HG03565 (cell line): ENCODE measurements around the gene CCDC159.
"Not testable (repeated sequence)": the region's sequence is repeated elsewhere in the genome, so short reads cannot be mapped to it uniquely, and the experiment has no call there.

ENCODE experiments used
- ATAC-seq: cut with Tn5 transposase; IDR thresholded peaks from one replicate; pipeline ENCODE4 v1.9.1; 2021; ENCODE audit warnings: mild to moderate bottlenecking, moderate library complexity; ENCODE audit not compliant: unreplicated experiment

The CCDC159 gene, protein sequence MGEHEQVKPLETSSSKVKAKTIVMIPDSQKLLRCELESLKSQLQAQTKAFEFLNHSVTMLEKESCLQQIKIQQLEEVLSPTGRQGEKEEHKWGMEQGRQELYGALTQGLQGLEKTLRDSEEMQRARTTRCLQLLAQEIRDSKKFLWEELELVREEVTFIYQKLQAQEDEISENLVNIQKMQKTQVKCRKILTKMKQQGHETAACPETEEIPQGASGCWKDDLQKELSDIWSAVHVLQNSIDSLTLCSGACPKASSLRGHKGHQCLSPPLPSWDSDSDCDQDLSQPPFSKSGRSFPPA

DNA sequence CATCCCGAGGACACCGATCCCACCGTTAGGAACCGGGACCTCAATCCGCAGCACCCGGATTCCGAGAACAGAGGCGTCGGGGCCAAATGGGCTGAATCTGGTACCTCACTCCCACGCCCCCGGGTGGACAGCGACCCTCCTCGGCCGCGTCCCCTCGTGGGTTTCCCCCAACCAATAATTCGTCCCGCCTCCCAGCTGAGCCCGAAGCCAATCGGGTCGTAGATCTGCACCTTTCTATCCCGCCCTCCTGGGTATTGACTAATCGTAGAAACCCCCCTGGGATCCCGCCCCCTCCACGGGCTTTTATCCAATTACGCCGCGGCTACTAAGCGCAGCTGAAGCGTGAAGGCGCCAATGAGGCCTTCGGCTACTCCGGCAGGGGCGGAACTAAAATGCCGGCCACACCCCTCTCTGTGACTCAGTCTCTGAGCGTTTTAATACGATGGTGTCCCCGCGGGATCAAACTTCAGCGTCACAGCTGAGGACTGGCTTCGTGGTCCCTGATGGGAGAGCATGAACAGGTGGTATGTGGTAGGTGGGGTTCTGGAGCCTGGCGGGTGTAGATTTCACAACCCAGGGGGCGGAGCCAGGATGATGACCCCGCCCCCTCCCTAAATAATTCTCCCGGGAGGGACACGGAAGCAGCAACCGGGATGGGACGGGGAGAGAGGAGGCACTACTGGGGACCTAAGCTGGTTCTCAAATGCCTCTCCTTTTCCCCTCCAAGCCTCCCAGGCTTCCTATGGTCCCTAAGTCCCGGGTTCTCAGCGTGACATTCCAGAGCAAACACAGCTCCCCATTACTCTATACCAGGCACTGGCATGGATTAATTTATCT lies at the start of gene CCDC159, which contains the start of gene TMEM205:
TSS of gene CCDC159 (plus strand) at position 416 of the 837 bp plus-strand sequence. CDS start at position 504, 88 bp downstream.
TSS of gene TMEM205 (minus strand) at position 165 of the 837 bp plus-strand sequence. CDS start 649 bp downstream, outside the sequence.
- ATAC-seq, result peak; percentile 86

DNA sequence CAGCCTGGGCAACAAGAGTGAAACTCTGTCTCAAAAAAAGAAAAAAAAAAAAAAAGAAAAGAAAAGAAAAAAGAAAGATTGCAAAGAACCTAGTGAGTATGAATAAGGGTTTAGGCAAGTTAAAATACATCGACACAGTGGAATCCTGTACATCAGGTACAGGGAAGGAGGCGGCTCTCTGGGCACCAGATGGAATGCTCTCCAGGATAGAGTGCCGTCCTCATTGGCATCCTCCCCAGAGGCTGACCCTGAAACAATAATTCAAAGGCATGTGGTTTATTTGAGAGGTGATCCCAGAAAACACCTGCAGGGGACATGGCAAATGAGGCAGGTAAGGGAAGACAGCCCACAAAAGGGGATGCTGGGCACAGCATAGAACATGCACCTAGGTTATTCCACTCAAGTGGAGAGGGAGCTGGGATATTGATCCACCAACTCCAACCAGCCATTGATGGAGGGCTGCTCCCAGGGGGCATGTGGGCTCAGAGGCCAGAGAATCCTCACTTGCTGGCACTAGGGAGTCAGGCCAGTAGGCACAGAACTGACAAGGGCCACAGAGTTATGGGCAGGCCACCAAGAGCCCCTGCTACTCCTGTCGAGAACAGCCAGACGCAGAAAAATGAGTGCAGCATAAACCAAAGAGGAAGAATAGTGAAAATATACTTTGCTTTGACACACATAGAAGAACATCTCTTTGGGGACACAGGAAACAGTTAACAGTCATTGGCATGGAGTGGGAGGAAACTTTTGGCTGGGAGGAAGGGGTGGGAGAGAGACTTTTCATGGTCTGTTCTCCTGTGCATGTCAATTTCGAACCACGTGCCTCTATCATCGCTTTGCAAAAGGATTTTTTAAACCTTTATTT lies 46.1 kb upstream of the CCDC159 start:
- ATAC-seq, result no peak

DNA sequence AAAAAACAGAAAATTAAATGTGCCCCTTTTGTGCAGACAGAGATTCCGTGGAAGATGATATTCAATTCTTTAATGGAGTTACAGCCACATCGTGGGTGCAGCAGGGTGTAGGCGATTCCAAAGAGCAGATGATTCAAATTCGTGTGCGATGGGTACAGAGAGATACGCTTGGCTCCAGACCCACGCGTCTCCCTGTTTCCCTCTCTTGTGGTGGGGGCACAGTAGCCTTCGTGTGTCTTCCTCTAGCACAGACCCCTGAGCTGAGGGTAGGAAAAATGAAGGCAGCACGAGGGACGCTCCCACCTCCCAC lies 45.6 kb upstream of the CCDC159 start:
- ATAC-seq, result no peak

DNA sequence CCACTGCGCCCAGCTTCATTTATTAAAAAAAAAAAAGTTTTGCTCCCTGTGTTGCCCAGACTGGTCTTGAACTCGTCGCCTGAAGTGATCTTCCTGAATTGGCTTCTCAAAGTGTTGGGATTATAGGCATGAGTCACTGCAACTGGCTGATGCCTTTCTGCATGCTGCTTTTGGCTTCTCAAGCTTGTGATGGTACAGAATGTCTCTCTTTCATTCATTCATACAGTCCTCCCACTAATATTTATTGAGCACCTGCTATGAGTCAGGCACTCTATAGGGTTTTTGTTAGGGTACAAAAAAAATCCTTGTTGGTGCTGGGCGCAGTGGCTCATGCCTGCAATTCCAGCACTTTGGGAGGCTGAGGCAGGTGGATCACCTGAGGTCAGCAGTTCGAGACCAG lies 41.4 kb upstream of the CCDC159 start:
- ATAC-seq, result no peak

DNA sequence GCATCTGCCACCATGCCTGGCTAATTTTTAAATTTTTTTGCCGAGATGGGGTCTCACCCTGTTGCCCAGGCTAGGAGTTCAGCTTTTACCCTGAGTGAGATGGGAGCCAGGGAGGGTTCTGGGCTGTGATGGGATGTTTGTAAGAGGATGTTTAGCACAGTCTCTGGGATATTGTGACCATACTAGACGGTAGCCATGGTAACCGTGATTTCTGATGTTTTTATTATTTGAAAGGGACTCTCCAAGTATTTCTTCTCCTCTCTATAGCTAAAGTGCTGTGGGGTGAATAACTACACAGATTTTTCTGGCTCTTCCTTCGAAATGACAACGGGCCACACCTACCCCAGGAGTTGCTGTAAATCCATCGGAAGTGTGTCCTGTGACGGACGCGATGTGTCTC lies 40.0 kb upstream of the CCDC159 start:
- ATAC-seq, result no peak

DNA sequence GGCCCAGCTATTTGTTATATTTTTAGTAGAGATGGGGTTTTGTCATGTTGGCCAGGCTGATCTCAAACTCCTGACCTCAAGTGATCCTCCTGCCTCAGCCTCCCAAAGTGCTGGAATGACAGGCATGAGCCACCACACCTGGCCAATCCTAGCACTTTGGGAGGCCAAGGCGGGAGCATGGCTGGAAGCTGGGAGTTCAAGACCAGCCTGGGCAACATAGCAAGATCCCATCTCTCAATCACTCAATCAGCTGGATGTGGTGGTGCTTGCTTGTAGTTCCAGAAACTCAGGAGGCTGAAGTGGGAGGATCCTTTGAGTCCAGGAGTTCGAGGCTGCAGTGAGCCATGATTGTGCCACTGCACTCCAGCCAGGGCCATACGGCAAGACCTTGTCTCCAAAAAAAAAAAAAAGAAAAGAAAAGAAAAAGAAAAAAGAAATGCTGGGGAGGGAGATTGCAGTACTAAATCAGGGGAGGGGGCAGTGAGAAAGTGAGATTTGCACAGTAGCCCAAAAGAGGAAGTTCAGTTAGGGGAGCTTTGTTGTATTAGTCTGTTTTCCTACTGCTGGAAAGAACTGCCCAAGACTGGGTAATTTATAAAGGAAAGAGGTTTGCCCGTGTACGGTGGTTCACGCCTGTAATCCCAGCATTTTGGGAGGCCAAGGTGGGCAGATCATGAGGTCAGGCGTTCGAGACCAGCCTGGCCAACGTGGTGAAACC lies 25.9 kb upstream of the CCDC159 start:
- not testable (repeated sequence) for ATAC-seq

DNA sequence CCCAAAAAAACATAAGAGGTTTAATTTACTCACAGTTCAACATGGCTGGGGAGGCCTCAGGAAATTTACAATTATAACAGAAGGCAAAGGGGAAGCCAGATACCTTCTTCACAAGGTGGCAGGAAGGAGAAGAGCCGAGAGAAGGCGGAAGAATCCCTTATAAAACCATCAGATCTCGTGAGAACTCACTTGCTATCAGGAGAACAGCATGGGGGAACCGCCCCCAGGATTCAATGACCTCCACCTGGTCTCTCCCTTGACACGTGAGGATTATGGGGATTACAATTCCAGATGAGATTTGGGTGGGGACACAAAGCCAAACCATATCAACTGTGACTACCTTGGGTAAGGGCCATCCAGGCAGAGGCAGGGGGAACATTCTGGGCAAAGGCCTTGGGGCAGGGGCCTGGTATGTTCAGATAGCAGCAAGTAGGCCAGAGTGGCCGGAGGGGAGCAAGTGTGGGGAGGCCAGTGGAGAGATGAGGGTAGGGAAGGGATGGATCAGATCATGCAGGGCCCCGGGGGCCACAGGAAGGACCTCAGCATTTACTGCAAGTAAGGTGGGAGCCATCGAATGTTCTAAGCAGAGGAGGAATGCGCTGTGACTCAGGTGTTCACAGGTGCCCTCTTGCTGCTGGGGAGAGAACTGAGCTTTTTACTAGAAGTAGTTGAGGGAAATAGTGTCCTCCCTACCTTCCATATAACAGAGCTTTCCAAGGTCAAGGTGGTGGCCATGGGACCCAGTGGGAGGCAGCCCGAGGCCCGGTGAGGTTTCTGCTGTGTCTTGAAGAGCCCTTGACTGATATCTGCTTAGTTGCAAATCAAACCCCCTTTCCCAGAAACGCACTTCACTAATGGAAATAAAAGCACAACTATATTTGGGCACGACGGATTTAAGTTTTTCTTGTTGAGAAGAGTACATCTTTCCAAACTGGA lies 24.9 kb upstream of the CCDC159 start:
- no peak for ATAC-seq

DNA sequence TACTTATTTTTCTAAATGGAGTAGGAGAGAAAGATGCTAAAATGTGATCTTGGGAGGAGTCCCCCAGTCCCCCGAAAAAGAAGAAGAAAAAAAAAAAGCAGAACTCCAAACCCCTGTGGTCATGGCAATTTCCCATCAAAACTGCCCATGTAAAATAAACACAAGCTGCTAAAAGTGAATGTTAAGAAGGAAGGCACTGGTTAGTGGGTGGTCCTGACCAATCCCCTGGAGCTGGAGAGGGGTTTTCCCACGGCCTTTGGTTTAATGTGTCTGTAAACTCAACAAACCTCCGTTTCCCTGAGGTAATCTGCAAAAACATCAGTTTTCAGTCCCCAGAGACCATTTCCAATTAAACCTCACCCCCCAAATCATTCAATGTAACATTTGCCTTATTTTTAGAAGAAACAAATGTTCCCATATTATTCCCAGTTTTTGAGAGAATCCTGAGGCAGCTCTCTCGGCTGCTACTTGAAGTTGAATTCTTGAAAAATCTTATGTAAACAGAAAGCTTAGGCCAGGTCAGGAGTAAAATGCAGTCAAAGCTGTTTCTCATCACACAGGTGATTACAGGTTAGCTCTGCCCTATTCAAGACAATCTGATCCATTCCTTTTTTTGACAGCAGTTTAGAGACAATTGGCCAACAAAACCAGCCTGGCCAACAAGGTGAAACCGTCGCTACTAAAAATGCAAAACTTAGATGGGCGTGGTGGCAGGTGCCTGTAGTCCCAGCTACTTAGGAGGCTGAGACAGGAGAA lies 23.9 kb upstream of the CCDC159 start:
- ATAC-seq, result no peak

DNA sequence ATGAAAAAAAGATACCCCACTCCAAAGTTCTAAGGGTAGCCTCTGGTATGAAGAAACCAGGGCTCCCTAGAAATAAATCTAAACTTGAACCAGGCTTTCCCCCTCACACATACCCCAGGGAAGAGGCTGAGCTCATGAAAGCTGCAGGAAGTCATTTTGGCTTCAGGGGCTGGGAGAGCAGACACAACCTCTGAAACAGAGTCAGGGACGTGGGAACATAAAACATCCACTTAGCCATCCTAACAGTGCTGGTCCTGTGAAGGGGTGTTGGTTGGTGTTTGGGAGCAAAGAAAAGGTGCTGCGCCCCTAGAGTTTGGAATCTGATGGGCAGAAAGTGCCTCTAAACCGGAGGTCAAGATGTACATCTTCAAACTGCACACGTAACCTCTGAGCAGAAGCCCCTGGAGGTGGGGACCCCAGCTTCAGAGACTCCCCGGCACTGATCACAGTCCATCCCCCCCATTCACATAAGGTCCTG lies 22.7 kb upstream of the CCDC159 start:
- no peak for ATAC-seq

DNA sequence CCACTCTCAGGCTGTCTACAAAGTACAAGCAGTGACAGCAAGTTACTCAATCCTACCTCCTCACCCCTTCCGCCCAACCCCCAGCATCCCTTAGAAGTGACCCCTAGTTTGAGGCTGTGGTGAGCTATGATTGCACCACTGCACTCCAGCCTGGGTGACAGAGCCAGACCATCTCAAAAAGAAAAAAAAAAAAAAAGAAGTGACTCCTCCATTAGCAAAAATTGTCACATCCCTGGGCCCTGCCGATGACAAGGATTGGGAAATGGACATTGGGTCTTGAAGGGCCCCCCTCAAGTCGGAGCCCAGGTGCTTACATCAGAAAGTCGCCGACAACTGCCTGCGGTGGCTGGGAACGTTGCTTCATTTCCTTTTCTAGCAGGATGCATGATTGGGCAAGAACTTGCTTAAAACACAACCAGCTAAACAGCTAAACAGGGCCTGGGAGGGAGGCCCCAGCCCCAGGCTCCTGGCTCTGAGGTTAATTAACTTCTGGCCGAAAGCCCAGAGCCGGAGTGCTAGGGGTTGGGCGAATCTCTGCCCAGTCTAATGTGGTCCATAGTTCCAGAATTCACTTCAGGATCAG lies 22.1 kb upstream of the CCDC159 start:
- ATAC-seq, result no peak

DNA sequence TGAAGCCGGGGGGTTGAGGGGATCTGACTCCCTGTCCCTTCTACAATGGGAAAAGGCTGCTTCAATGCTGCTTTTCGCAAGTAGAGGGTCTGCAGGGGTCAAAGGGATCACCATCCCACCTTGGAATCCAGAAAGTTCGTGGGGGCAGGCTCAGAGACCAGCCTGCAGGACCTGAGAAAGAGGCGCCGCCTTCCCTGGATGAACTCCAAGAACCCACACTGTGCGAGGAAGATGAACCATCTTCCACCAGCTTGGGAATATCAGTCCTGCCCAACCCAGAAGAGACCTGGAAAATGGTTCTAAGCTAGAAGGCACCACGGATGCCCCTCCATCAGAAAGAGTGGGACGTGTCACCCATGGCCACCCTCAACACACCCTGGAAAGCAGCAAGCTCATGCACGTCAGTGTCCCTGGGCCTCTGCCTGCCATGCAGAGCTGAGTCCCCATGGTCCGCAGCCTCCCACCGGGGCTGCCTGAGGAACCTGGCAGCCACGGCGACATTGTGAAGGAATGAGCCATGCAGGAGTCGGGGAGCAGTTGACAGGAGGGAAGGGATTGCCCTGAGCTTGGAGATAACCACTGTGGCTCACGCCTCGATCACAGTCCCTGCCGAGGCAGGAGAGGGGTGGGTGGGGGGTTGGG lies 21.4 kb upstream of the CCDC159 start:
- no peak for ATAC-seq

DNA sequence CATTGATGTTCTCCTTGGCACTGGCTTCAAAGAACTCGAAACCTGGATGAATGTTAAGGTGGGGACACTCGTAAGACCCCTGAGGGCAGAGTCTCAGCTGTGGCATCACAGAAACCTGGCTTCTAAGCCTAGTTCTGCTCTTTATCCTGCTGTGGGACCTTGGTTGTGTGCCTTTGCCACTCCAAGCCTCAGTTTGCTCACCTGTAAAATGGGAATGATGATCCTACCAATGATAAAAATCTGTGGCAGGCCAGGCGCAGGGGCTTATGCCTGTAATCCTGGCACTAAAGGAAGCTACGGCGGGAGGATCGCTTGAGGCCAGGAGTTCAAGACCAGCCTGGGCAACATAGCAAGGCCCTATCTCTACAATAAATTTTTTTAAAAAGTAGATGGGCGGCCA lies 20.8 kb upstream of the CCDC159 start:
- no peak for ATAC-seq

DNA sequence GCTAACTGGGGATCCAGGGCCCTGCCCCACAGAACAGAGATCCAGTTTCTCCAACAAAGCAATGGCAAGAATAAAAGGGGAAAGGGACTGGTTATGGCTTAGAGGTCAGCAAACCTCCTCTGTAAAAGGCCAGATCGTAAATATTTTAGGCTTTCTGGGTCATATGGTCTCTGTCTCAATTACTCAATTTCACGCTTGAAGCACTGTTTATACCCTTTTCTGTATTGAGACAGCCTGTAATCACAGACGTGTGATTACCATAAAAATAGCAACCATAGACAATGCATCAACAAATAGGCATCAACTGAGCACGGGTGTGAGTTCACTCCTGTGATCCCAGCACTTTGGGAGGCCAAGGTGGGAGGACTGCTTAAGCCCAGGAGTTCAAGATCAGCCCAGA lies 16.2 kb upstream of the CCDC159 start:
- ATAC-seq, result no peak

DNA sequence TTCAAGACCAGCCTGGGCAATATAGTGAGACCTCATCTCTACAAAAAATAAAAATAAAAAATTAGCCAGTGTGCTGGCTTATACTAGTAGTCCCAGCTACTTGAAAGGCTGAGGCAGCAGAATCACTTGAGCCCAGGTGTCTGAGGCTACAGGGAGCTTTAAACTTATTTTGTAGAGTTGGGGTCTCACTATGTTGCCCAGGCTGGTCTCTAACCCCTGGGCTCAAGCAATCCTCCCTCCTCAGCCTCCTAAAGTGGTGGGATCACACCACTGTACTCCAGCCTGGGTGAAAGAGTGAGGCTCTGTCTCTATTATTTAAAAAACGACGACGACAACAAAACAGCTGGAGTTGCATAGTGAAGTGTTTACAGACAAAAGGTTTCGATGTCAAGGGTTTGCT lies 14.8 kb upstream of the CCDC159 start:
- ATAC-seq, result no peak

DNA sequence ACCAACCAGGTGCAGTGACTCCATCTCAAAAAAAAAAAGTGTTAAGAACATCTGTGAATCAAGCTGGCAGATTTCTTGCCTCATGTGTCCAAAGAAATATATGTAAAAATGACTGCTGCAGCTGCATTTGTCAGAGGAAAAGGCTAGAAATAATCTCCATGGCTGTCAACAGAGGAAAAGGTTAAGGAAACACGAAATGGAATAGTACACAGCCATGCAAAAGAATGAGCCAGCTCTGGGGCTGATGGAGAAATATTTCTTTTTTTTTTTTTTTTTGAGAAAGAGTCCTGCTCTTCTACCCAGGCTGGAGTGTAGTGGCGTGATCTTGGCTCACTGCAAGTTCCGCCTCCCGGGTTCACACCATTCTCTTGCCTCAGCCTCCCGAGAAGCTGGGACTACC lies 13.5 kb upstream of the CCDC159 start:
- no peak for ATAC-seq

DNA sequence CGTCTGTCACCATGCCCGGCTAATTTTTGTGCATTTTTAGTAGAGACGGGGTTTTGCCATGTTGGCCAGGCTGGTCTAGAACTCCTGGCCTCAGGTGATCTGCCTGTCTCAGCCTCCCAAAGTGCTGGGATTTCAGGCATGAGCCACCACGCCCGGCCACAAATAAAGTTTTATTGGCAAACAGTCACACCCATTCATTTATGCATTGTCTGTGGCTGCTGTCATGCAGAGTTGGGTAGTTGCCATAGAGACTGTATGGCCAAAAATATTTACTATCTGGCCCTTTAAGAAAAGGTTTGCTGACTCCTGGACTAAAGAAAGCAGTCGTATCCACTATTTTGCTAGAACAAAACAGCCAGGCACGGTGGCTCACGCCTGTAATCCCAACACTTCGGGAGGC lies 12.5 kb upstream of the CCDC159 start:
- ATAC-seq, result not testable (repeated sequence)

DNA sequence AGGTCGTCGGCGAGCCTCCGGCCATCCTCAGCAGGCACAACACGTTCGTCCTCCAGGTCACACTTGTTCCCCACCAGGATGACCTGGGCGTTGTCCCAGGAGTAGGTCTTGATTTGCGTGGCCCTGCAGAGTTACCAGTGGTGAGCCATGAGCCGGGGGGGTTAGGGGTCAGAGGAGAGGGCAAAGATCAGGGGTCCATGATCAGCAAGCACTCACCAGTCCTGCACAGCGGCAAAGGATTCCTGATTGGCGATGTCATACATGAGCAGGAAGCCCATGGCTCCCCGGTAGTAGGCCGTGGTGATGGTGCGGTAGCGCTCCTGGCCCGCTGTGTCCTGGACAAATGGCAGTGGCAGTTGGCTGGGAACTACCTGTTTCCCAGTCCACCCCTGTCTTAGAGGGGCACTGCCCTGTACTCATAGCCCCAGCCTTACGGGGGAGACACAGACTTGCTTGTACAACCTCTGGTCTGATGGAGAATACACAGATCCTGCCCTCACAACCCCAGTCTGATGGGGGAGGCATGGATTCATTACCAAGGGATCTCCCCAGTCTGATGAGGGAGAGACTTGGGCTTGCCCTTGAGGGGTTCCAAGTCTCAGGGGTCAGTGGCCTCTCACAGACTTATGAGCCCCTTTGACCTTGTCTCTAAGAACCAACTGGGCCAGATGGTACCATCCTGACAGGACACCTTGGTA lies 10.7 kb upstream of the CCDC159 start:
- no peak for ATAC-seq
